Limb (tissue), 2 donors: ENCODE measurements around the gene INPP5K.
"Not testable (repeated sequence)": the region's sequence is repeated elsewhere in the genome, so short reads cannot be mapped to it uniquely, and the experiment has no call there.

Experiments
- DNase-seq, 2 donors: peaks; one replicate each; pipeline ENCODE4 v3.0.0-alpha.2; 2016; ENCODE audit errors: extremely low spot score in 2 of 2

INPP5K gene

DNA sequence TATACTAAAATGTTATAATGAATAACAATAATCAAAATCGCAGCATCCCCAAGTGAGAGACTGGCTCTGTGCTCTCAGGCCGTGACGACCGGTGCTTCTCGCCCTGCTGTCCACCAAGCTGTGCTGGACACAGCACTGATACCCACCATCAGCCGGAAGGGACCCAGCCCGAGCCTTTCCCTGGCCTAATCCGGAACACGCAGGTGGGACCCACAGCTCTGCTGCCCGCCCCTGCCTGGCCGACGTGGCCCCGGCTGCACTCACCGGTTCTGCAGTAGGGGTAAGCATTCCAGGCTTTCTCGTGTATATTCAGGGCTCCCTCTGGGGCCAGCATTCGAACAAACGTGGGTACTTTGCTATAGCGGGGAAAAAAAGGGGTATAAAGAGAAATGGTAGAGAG lies 31.6 kb upstream of the INPP5K start:
- no peak for DNase-seq

DNA sequence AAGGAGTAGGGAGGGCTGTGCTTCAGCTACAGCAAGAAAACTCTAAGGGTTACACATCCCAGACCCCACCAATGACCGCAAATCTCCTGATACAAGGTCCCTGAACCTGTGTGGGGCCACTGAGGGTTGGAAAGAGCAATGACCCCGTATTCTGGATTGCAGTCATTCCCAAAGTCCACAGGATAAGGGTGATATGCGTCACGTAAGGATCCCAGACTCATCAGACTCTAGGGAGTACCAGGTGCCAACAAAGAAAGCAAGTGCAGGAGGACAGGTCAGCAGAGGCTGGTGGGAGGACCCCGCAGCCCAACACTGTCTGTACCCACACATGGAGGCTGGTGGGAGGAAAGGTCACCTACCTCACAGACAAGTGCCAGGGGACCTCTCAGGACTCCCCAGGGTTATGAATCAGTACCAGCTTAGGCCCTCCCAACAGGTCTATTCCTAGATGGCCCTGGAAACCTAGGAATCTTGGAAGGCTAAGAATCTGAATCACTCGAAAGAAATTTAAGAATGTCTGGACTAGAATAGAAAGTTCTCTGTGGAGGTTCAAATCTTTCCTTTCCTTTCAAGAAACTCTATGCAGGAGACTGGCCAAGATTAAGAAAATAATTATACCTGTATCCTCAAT lies 30.0 kb upstream of the INPP5K start:
- DNase-seq = no peak

DNA sequence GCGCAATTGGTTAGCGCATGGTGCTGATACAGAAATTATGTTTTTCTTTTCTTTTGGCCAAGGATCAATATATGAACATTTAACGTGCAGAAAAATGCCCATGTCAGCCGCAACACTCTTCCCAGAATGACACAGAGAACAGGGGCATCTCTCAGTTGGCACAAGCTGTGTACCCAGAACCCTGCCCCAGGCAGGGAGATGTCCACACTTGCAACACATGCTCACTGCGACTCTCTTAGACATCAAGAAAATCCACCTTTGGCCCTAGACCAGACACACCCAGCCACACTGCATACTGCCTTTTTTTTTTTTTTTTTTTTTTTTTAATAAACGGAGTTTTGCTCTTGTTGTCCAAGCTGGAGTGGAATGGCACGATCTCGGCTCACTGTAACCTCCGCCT lies 29.2 kb upstream of the INPP5K start:
- no peak for DNase-seq

DNA sequence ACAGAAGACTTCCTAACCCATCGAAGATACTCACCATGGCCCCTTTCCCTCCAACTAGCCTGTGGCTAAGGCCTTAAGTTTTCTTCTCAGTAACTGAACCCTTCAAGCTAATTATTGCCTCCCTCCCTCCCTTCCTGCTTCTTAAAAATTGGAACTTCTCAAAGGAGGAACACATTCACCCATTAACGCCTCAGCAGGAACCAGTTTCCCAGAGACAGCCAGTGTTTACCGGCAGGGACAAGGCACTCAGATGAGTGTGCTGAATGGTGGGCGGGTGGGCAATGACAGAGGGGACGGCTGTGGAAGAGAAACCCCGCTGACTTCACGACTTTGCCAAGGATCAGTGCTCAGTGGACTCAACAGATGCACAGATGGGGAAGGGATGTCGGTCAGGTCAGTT lies 25.9 kb upstream of the INPP5K start:
- DNase-seq = no peak

DNA sequence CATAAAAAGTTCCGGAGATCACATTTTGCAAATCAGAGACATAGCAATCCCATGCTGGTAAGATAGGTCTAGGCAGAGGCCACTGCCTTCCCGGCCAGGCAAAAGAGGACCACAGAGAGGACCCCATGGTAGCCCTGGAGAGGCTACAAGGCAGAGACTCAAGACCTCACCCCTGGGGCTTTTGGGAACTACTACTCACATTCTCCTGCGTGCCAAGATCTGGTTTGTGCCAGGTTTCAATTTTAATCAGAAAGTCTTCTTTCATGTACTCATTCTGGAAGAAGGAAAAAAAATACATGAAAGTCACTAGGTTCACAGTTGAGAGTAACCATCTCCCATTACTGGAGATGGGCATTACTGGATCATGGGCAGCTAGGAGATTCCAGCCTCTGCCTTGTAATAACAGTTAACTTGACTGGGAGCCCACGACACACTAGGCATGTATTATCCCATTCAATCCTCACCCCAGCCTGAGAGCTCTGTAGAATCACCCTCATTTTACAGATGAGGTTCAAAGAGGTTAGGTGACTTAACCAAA lies 25.0 kb upstream of the INPP5K start:
- DNase-seq = no peak

DNA sequence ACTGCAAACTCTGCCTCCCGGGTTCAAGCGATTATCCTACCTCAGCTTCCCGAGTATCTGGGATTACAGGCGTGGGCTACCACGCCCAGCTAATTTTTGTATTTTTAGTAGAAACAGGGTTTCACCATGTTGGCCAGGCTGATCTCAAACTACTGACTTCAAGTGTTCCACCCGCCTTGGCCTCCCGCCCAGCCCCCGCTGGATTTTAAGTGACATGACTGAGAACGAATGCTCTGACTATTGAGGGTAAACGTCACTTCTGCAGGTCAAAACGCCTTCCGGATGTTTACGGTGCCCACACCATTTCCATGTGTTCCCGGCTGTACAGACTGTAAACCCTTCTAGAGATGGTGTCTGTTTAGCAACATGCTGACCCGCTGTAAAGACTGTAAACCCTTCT lies 23.4 kb upstream of the INPP5K start:
- no peak for DNase-seq

DNA sequence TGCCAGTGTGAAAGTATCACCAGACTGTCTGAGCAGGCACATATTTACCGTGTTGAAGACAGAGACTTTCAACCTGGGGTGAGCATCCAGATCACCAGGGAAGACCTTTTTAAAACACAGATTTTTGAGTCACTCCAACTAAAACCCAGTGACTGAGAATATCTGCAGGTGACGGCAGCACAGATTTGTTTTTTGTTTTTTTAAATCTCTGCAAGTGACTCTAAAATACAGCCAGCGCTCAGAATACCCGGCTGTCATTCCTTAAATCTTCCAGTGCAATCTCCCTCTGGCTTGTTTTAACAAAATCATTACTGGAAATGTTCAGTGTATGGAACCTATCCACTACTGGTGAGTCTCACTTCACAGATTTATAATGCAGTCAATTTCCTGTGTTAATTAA lies 19.3 kb upstream of the INPP5K start:
- DNase-seq = no peak

DNA sequence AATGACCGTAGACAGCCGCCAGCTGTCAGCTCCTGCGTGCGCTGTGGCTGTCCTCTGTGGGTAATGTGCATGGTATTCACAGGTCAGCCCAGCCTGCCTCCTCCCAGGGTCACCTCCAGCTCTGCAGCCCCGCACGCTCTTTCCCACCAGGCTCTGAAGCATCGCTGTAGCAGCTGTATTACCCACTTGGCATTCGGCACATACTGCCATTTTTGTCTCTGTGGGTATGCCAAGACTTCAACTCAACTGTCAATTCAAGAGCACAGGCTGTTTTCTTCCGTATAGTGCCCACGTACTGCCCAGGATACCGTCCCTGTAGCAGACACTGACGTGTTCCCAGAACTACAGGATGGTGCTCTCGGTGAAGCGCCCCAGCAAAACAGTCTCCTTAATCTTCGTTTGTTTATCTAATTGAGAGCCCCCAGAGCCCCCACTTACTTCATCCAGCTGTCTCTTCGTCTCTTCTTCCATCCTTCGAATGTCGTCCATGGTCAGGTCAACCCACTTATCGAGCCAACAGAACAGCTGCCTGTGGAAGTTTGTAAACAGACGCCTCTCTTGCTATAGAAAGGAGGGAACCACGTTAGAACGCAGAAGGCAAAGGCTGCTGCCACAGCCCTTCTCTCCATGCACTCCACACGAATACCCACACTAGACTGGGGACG lies 17.4 kb upstream of the INPP5K start:
- no peak for DNase-seq

DNA sequence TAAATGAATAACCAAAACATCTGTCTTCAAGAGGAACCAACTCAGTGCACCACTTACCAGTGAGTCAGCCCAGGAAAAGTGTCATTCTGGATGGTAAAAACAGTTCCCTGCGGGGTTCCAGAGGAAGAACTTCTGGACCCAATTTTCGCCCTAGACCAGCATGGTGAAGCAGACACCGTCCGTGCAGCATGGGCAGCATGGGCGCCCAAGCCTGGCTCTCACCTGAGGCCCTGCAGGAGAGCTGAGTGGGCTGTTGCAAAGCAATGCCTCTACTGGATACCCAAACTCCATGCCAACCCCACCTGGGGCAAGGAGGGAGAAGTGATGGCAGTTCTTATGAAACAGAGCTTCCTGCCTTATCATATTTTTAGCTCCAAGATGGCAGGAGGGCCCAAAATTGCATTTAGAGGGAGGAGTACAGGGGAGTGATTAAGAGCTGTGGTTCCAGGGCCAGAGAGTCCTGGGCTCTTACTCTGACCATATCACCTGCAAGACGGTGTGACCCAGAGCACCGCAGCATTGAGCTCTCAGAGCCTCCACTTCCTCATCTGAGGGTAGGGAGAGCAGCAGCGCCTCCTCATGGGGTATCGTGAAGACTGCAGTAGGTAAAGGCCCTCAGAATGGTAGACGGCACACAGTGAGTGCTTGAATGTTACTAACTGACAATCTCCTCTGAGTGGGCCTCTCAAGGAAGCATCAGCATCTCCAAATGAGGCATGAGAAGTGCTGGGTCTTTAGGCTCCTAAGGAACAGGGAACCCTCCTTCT lies 16.6 kb upstream of the INPP5K start:
- DNase-seq = no peak

DNA sequence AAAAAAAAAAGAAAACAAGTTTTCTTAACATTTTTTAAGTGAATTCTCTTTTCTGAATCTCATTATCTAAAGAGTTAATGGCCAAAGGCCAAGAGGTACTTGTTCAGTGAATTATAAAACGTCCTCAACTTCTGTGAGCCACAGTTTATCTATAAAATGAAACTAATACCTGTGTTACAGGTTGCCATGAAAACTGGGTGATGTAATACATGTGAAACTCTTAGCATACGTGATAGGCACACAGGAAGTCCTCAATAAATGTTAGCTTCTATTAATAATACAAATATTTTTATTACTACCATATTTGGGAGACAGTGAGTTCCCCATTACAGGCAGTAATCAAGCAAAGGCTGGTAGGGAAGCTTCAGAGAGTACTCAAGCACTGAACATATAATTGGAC lies 13.5 kb upstream of the INPP5K start:
- no peak for DNase-seq

DNA sequence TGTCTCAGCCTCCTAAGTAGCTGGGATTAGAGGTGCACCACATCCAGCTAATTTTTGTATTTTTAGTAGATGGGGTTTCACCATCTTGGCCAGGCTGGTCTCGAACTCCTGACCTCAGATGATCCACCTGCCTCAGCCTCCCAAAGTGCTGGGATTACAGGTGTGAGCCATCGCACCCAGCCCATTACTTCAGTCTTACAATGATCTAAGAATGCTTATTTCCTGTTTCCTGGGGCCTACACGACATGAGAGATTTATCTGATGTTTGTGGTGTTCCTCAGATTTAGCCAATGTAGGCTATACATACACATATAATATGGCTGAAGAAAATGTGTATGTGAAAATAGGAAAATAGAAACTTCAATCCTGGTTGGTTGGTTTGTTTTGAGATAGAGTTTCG lies 10.5 kb upstream of the INPP5K start:
- DNase-seq = not testable (repeated sequence)

DNA sequence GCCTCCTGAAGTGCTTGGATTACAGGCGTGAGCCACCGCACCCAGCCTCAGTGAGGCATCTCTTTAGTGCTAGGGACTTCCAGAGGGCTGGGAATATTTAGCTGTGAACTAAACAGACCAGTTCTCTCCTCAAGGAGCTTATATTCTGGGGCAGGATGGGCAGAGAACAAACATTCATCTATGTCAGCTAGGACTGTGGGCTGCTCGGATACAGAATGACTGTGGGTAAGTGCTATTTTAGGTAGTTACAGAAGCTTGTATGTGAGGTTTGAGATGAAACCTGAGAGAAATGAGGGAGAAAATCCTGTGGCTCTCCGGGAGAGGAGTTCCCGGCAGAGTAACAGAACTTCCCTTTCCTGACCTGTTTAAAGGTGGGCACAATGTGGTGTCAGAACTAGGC lies 6.2 kb upstream of the INPP5K start:
- DNase-seq = no peak

DNA sequence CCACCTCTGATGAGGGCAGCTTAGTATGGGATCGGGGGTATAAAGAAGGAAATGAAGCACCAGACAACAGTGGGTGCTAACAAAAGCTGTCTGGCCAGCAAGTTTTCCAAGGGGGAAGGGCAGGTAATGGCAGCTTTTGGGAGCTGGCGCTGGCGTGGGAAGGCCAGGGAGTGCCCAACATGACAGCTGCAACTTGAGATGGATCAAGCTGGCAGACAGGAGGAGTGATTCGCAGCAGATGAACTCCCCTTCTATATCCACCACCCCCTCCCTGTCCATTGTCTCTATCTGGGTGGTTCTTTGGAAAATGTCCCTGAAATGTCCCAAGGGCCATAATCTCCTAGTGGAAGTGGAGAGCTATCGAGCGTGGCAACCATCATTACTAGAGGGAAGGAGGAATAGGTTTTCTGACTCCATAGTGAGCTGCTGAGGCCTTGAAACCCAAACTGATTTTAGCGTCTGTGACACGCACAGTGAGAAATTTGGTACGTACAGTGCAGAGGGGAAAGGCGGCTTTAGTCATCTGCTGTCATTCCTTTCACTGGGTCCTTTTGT lies 4.8 kb upstream of the INPP5K start:
- DNase-seq = no peak

DNA sequence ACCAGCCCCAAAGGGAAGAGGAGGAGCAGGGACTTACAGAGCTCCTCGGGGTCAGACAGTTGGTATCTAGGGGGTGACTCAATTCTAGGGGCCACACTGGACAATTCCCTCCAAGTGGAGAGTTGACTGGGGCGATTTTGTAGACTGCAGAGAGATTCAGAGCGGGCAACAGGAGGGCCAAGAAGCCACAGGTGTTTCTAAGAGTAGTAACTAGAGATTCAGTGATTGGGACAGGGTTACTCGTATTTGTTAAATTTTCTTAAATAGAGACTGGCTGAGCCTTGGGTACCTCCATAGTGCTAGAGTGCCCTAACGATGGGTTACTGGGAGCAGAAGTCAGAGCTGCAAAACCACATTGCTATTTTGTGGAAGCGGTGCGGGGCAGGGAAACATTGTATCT lies 3.3 kb upstream of the INPP5K start:
- DNase-seq = no peak

DNA sequence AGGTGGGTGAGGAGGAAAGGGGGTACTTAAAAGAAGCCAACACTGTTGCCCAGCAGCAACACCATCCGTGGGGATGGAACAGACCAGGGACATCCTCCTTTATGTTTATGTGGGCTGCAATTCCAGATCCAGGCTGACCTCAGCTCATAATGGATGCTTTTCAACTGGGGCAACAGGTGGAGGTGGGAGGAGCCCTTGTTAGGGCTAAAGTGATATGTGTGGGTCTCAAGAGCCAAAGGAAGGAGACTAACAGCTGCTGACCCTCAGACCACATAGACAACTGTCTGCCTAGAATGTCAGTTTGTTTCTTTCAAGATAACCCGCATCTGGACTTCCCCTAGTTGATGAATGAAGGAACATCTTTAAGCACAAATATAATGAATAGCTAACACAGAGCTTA lies 2.0 kb upstream of the INPP5K start:
- DNase-seq = no peak

DNA sequence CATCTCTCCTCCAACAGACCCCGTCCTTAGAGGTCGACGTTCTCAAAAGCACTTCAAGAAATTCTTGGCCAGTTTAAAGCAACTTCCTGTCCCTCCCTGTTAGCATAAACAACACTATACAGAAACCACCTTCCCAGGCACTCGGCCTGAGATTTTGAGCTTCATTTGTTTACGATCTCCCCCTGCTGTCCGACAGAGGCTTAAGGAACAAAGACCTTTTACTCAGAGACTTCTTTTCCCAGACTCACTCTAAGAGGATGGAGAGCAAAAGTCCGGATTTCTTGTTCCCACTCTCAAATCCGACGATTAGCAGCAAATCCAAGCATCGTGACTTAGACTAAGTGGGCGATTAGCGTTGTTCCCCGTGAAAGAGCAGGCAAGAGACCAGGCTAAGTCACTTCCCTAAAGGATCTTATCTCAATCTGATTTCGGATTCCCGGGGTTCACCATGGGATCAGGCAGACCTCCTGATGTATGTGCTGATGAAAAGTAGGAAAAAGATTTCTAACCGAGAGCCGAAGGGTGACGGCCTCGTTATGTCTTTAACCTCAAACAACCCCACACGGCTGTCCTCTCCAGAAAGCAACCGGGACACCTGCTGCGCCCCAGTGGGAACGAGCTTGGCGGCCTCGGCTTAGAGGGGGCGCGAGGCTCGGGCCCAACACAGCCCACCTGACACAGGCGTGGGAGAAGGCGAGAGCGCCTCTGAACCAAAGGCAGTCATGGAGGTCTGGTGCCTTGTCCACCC lies 598 bp downstream of the INPP5K start:
- DNase-seq = peak; percentile 67 to 85

DNA sequence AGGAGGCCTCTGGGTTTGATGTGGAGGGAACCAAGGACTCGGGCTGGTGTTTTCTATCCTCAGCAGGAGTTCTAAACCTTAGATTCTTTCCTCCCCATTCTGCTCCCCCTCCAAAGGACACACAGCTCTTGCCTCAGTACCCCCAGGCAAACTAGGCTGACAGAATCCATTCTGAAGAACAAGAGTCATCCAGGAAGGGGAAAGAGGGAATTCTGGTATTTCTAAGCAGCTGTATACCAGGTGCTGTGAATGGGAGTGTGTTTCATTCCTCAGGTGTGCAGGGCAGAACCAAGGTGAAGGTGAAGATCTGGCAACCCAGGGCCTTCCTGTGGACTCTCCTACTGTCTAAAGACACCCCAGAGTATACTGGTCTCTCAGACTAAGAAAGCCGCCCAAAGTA lies 4.1 kb downstream of the INPP5K start:
- no peak for DNase-seq

DNA sequence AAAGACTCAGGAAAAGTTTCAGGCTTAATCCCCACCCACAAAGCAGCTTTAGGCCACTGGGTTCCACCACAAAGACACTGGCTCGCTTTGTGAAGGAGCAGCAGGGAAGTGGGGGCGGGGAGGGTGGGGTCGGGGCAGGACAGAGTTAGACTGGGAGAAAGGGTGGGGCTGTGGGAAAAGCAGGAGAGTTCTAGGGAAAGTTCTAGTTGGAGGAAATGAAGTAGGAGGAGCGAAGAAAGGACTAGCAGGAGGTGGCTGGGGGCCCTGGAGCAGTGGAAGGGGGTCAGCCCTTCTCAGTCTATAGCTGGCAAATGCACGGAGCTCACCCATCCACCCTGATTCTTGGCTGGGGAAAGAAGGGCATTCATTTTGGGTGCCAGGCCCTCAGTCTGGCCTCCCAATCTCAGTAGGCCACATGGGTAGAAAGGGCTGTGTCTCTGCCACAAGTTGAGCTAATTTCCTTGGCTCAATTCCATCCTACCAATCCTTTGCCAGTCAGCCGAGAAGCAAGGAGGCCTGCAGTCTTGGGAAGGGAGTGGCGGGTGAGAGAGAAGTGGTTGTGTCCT lies 4.6 kb downstream of the INPP5K start:
- peak in 1 of 2 donors; percentile 33 for DNase-seq

DNA sequence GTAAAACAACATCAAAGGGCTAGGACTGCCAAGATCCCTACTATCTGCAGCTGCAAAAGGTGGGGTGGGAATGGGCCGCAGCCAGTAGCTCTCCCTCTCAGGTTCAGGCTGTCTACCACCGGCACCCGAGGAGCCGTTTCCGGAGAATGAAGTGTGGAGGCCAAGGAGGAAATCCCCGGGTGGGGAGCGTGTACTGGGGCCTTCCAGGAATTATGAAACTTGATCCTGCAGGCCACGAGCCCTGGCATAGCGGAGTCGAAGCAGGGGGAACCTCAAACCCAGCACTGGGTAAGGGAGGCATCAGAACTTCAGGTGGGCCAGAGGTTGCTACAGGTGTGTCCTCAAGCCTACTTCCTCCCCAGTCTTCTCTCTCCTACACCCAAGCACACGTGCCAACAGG lies 5.1 kb downstream of the INPP5K start:
- no peak for DNase-seq

DNA sequence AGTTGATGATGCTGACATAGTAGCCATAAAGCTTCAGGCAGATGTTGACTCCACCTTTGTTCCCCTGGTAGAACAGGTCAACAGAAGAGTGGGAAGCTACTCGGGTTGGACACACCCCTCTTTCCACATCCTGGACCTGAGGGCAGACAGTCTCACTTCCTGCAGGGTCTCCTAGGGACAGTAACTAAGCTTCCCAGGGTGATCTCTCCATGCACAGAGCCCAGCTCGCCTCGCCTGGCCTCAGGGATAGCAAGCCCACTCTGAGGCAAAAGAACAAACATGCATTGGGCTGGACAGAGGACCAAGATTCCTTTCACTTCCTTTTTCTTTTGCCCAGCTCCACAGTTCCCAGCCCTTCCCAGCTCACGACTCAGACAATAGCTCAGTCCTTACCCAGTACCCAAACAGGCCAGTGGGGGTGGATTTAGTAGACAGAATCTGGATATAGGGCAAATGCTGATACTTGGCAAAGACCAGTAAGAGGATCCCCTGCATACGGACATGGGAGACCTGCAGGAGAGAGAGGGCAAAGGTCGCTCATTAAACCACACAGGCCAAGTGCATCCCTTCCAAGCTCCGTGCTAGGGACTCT lies 7.0 kb downstream of the INPP5K start:
- no peak for DNase-seq

DNA sequence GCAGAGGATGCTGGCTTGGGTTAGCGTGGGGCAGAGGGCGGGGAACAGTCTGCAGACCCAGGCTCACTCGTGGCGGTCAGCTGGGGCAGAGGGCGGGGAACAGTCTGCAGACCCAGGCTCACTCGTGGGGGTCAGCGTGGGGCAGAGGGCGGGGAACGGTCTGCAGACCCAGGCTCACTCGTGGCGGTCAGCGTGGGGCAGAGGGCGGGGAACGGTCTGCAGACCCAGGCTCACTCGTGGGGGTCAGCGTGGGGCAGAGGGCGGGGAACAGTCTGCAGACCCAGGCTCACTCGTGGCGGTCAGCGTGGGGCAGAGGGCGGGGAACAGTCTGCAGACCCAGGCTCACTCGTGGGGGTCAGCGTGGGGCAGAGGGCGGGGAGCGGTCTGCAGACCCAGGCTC lies 7.7 kb downstream of the INPP5K start:
- not testable (repeated sequence) for DNase-seq
